Fibroblast of pulmonary artery (primary cell): ENCODE measurements around the gene CACNB4.

Experiments used
- DNase-seq: peaks from one replicate; pipeline ENCODE4 v3.0.0-alpha.2; 2010; ENCODE audit warnings: low read depth
- H3K4me3 ChIP-seq: replicated peaks from 2 replicates; pipeline ENCODE4 v1.5.1; 2011; ENCODE audit warnings: low read depth, mild to moderate bottlenecking, control low read depth, low read length, moderate library complexity
- CTCF ChIP-seq: IDR thresholded peaks from 2 replicates; pipeline ENCODE4 v1.5.1; 2011; ENCODE audit warnings: mild to moderate bottlenecking, control low read depth, low read length, inconsistent platforms; ENCODE audit errors: missing control alignments

CACNB4 gene

GRCh38 chr2:152089238-152089637 lies 9.6 kb downstream of the CACNB4 start:
- no peak for TF ChIP-seq CTCF
- no peak overlapping the region for H3K4me3 ChIP-seq
- no peak for DNase-seq

DNA sequence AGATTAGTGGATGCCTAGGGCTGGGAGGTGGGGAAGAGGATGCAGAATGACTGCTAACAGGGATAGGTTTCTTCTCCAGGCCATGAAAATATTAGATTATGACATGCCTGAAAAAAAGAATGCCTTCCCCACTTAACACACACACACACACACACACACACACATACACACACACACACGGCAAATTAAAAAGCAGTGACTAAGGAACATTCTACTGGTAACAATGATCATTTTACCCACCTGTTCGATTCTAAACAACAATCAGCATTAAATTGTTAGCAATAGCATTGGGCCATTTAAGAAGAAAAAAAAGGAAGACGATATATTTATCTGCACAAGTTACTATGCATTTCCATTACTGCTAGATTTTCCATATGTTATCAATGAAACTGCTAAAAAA lies 10.8 kb downstream of the CACNB4 start:
- no peak overlapping the region for H3K4me3 ChIP-seq
- no peak for TF ChIP-seq CTCF
- no peak for DNase-seq

DNA sequence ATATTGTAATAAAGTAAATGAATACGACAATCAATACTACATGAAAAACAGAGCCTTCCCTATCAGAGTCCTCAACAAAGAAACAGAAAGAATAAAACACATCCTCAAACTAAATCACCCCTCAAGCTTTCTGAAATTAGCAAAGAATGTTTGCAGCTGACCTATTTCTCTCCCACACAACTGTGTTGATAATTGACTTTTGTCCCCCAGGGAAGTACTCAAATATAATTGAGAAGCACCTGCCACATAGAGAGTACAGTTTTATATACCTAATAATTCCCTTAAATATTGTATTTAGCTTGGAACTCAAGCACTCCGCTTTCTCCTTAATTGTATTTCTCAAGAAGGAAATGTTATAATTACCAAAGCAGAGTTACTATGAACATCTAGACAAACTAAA lies 12.6 kb downstream of the CACNB4 start:
- H3K4me3 ChIP-seq = no peak overlapping the region
- TF ChIP-seq CTCF = no peak
- DNase-seq = no peak

DNA sequence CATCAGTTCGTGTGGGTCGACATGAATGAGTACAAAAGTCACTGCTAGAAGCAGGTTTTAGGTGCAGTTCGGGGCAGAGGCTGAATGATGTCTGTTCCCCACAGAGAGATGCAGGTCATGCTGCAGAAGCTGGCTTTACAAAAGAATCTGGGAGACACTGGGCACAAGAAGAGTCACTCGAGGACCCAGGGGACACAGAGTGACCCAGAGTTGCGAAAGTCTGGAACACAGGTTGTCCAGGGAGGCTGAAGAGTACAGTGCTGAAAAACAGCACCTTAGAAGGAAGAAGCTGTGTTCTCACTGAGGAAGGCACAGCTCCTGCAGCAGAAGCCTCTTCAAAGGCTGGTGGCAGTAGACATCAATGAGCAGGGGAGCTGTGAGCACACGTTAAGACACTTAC lies 14.8 kb downstream of the CACNB4 start:
- DNase-seq = no peak
- H3K4me3 ChIP-seq = no peak overlapping the region
- no peak for TF ChIP-seq CTCF

- H3K4me3 ChIP-seq = no peak overlapping the region
- no peak for DNase-seq
- no peak for TF ChIP-seq CTCF
These were observed 15.5 kb downstream of the CACNB4 start for GRCh38 chr2:152083202-152083875.

- DNase-seq = no peak
- no peak for TF ChIP-seq CTCF
These were observed 20.2 kb downstream of the CACNB4 start for GRCh38 chr2:152078662-152079061.

GRCh38 chr2:152078023-152078422 lies 20.8 kb downstream of the CACNB4 start:
- no peak for DNase-seq
- TF ChIP-seq CTCF = no peak

More at GRCh38 chr2:152078662-152079061, 20.2 kb downstream of the CACNB4 start:
- H3K4me3 ChIP-seq = no peak overlapping the region

More at GRCh38 chr2:152078023-152078422, 20.8 kb downstream of the CACNB4 start:
- H3K4me3 ChIP-seq = no peak overlapping the region
